SK-N-SH treated with all-trans-retinoic acid at 6 μM for 48 hours (cell line): Measurements from ENCODE around the gene CPT1A.
A peak's percentile ranks its signal among the peaks of the same experiment; 100 is the strongest.

Experiments
- ATAC-seq: fragments of 200-7000 bp; cut with Tn5 transposase; 3 replicates; pipeline ENCODE4 v1.9.1; 2020; ENCODE audit warnings: mild to moderate bottlenecking, moderate library complexity
- ARNTL ChIP-seq: fragments of 450-650 bp; formaldehyde crosslinking; IDR thresholded peaks from 2 replicates; pipeline ENCODE4 v1.5.0; 2020; ENCODE audit warnings: low read depth, mild to moderate bottlenecking, moderate library complexity, borderline replicate concordance
- BACH2 ChIP-seq: fragments of 250-450 bp; sonication (Bioruptor Pico); IDR thresholded peaks from 2 replicates; pipeline ENCODE4 v1.9.0; 2021; ENCODE audit warnings: mild to moderate bottlenecking, borderline replicate concordance
- CREB5 ChIP-seq: fragments of 250-450 bp; sonication (Bioruptor Pico); IDR thresholded peaks from 2 replicates; pipeline ENCODE4 v1.5.1; 2020; ENCODE audit warnings: low read depth, mild to moderate bottlenecking, moderate library complexity
- CSDC2 ChIP-seq: fragments of 250-450 bp; sonication (Bioruptor Pico); IDR thresholded peaks from 2 replicates; pipeline ENCODE4 v1.5.0; 2020; ENCODE audit warnings: mild to moderate bottlenecking, moderate library complexity
- ESRRG ChIP-seq: fragments of 250-450 bp; sonication (Bioruptor Pico); IDR thresholded peaks from 2 replicates; pipeline ENCODE4 v1.6.1; 2021; ENCODE audit warnings: mild to moderate bottlenecking
- GLIS3 ChIP-seq: fragments of 250-450 bp; sonication (Bioruptor Pico); IDR thresholded peaks from 2 replicates; pipeline ENCODE4 v1.5.0; 2020; ENCODE audit warnings: mild to moderate bottlenecking, moderate library complexity
- ISL1 ChIP-seq: fragments of 250-450 bp; sonication (Bioruptor Pico); IDR thresholded peaks from 2 replicates; pipeline ENCODE4 v2.1.2; 2022; ENCODE audit warnings: mild to moderate bottlenecking, moderate library complexity
- OSR1 ChIP-seq: fragments of 250-450 bp; sonication (Bioruptor Pico); IDR thresholded peaks from 2 replicates; pipeline ENCODE4 v1.8.0; 2022; ENCODE audit warnings: moderate library complexity, mild to moderate bottlenecking, inconsistent platforms
- PATZ1 ChIP-seq: fragments of 250-450 bp; sonication (Bioruptor Pico); IDR thresholded peaks from 2 replicates; pipeline ENCODE4 v1.8.0; 2020; ENCODE audit warnings: mild to moderate bottlenecking, moderate library complexity, borderline replicate concordance
- PPARA ChIP-seq: fragments of 250-450 bp; sonication (Bioruptor Pico); IDR thresholded peaks from 2 replicates; pipeline ENCODE4 v1.5.0; 2020; ENCODE audit warnings: mild to moderate bottlenecking, borderline replicate concordance
- RARB ChIP-seq: fragments of 250-450 bp; sonication (Bioruptor Pico); IDR thresholded peaks from 2 replicates; pipeline ENCODE4 v1.8.0; 2021; ENCODE audit warnings: mild to moderate bottlenecking, moderate library complexity
- SNAI2 ChIP-seq: fragments of 250-450 bp; sonication (Bioruptor Pico); IDR thresholded peaks from 2 replicates; pipeline ENCODE4 v1.5.0; 2020; ENCODE audit warnings: mild to moderate bottlenecking, moderate library complexity
- TCF4 ChIP-seq: fragments of 250-450 bp; sonication (Bioruptor Pico); IDR thresholded peaks from 2 replicates; pipeline ENCODE4 v1.8.0; 2021; ENCODE audit warnings: mild to moderate bottlenecking, moderate library complexity, borderline replicate concordance
- TOX ChIP-seq: fragments of 250-450 bp; sonication (Bioruptor Pico); IDR thresholded peaks from 2 replicates; pipeline ENCODE4 v1.8.0; 2021; ENCODE audit warnings: mild to moderate bottlenecking, moderate library complexity, borderline replicate concordance
- ZC3H10 ChIP-seq: fragments of 250-450 bp; sonication (Bioruptor Pico); IDR thresholded peaks from 2 replicates; pipeline ENCODE4 v1.5.1; 2021; ENCODE audit warnings: mild to moderate bottlenecking, moderate library complexity
- ZFP3 ChIP-seq: fragments of 250-450 bp; sonication (Bioruptor Pico); IDR thresholded peaks from 2 replicates; pipeline ENCODE4 v1.5.0; 2020; ENCODE audit warnings: mild to moderate bottlenecking, moderate library complexity
- ZFP30 ChIP-seq: fragments of 450-650 bp; formaldehyde crosslinking; IDR thresholded peaks from 2 replicates; pipeline ENCODE4 v1.5.0; 2022; ENCODE audit warnings: mild to moderate bottlenecking, moderate library complexity
- ZNF565 ChIP-seq: fragments of 450-650 bp; formaldehyde crosslinking; conservative IDR thresholded peaks from 2 replicates; pipeline ENCODE4 v1.5.0; 2020; ENCODE audit warnings: low read depth, mild to moderate bottlenecking, moderate library complexity
- ZNF70 ChIP-seq: fragments of 450-650 bp; formaldehyde crosslinking; IDR thresholded peaks from 2 replicates; pipeline ENCODE4 v1.5.0; 2020; ENCODE audit warnings: mild to moderate bottlenecking, moderate library complexity
- ZNF8 ChIP-seq: fragments of 450-650 bp; formaldehyde crosslinking; IDR thresholded peaks from 2 replicates; pipeline ENCODE4 v1.5.0; 2020; ENCODE audit warnings: mild to moderate bottlenecking, moderate library complexity
- TF ChIP-seq, protein P1 (sequence below): fragments of 250-450 bp; sonication (Bioruptor Pico); IDR thresholded peaks from 2 replicates; pipeline ENCODE4 v1.8.0; 2021; ENCODE audit warnings: low read depth, mild to moderate bottlenecking, moderate library complexity, borderline replicate concordance
- TF ChIP-seq, protein P2 (sequence below): fragments of 250-450 bp; sonication (Bioruptor Pico); IDR thresholded peaks from 2 replicates; pipeline ENCODE4 v1.5.1; 2021; ENCODE audit warnings: mild to moderate bottlenecking, moderate library complexity

The CPT1A gene

GRCh38 chr11:68770781-68771180 is 70.9 kb downstream of the CPT1A start:
- no peak for TF ChIP-seq SNAI2 (CRISPR knock-in tag)
- TF ChIP-seq TOX (CRISPR knock-in tag) = no peak
- no peak for TF ChIP-seq ZFP3 (CRISPR knock-in tag)
- no peak for TF ChIP-seq CSDC2
- no peak for TF ChIP-seq ISL1
- TF ChIP-seq RARB (CRISPR knock-in tag) = no peak
- no peak for TF ChIP-seq CREB5 (CRISPR knock-in tag)
- TF ChIP-seq ARNTL (CRISPR knock-in tag) = no peak
- TF ChIP-seq TCF4 (CRISPR knock-in tag) = no peak
- no peak for TF ChIP-seq OSR1
- TF ChIP-seq ZNF565 = no peak
- TF ChIP-seq ZC3H10 (CRISPR knock-in tag) = no peak
- ATAC-seq = no peak

GRCh38 chr11:68767672-68768071 is 74.0 kb downstream of the CPT1A start:
- ATAC-seq = no peak

DNA sequence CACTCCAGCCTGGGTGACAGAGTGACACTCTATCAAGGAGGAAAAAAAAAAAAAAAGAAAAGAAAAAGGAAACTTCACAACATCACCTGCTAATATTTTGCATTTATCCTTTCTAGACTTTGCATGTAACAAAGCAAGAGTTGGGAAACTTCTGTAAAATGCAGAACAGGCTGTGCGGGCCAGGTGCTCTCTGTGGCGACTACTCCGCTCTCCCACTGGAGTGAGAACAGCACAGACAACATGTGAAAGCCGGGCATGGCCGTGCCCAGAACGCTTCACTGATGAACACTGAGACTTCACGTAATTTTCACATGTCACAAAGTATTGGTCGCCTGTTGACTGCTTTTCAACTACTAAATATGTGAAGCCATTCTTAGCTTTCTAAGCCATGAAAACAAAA is 74.9 kb downstream of the CPT1A start:
- TF ChIP-seq, protein P1, sequence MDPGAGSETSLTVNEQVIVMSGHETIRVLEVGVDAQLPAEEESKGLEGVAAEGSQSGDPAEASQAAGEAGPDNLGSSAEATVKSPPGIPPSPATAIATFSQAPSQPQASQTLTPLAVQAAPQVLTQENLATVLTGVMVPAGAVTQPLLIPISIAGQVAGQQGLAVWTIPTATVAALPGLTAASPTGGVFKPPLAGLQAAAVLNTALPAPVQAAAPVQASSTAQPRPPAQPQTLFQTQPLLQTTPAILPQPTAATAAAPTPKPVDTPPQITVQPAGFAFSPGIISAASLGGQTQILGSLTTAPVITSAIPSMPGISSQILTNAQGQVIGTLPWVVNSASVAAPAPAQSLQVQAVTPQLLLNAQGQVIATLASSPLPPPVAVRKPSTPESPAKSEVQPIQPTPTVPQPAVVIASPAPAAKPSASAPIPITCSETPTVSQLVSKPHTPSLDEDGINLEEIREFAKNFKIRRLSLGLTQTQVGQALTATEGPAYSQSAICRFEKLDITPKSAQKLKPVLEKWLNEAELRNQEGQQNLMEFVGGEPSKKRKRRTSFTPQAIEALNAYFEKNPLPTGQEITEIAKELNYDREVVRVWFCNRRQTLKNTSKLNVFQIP = no peak
- TF ChIP-seq ZNF70 (no peak), GLIS3 (CRISPR knock-in tag) (no peak), OSR1 (no peak), ZNF8 (CRISPR knock-in tag) (no peak), TCF4 (CRISPR knock-in tag) (no peak)
- ATAC-seq = no peak

More at GRCh38 chr11:68767672-68768071, 74.0 kb downstream of the CPT1A start:
- TF ChIP-seq PATZ1 = no peak
- TF ChIP-seq ZNF565 = no peak
- TF ChIP-seq ZC3H10 (CRISPR knock-in tag) = no peak
- TF ChIP-seq TCF4 (CRISPR knock-in tag) = no peak
- TF ChIP-seq ARNTL (CRISPR knock-in tag) = no peak
- TF ChIP-seq, protein P2, sequence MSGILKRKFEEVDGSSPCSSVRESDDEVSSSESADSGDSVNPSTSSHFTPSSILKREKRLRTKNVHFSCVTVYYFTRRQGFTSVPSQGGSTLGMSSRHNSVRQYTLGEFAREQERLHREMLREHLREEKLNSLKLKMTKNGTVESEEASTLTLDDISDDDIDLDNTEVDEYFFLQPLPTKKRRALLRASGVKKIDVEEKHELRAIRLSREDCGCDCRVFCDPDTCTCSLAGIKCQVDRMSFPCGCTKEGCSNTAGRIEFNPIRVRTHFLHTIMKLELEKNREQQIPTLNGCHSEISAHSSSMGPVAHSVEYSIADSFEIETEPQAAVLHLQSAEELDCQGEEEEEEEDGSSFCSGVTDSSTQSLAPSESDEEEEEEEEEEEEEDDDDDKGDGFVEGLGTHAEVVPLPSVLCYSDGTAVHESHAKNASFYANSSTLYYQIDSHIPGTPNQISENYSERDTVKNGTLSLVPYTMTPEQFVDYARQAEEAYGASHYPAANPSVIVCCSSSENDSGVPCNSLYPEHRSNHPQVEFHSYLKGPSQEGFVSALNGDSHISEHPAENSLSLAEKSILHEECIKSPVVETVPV (CRISPR knock-in tag) = no peak
- TF ChIP-seq BACH2 (CRISPR knock-in tag) = no peak
- TF ChIP-seq, all 23 proteins: peak for 0

- no peak for ATAC-seq
- TF ChIP-seq ZFP3 (CRISPR knock-in tag) (no peak), ZC3H10 (CRISPR knock-in tag) (no peak), CSDC2 (no peak), TOX (CRISPR knock-in tag) (no peak)
- TF ChIP-seq, all 23 proteins: peak for 0
These were observed 77.0 kb downstream of the CPT1A start for GRCh38 chr11:68764746-68765145.

- 0 out of 3 replicates have a peak, but pooled peaks have one; percentile 32 for ATAC-seq
- no peak for TF ChIP-seq PPARA (CRISPR knock-in tag)
- no peak for TF ChIP-seq ESRRG (CRISPR knock-in tag)
- no peak for TF ChIP-seq PATZ1
- TF ChIP-seq GLIS3 (CRISPR knock-in tag) = no peak
- no peak for TF ChIP-seq ISL1
- no peak for TF ChIP-seq CREB5 (CRISPR knock-in tag)
- TF ChIP-seq CSDC2 = no peak
- TF ChIP-seq ZFP30 (CRISPR knock-in tag) = no peak
- no peak for TF ChIP-seq SNAI2 (CRISPR knock-in tag)
- TF ChIP-seq, all 23 proteins: peak for 0
These were observed 77.6 kb downstream of the CPT1A start for GRCh38 chr11:68763926-68764657.
